SKM-1 (cell line): ENCODE measurements around the gene PLPP3.

Source experiments
- DNase-seq: peaks from one replicate; lab custom pipeline; 2025; ENCODE audit not compliant: unreplicated experiment; lab: John Stamatoyannopoulos, UW

The PLPP3 gene

DNA sequence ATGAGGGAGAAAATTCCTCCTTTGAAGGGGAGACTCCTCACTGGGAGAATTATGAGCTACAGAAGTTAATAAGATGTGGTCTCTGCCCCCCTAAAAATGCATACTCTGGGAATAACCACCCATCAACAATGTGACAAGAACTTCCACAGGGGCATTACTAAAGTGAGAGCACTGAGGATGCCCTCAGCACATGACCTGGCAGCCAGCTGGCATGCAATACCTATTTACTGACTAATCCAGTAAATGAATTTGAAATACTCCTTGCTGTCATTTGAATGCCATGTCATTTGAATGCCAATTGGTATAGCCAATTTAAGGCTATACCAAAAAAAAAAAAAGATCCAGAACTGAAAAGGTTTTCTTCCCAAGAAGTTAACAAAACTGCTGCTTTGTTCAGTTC is 30.8 kb downstream of the PLPP3 start:
- no peak for DNase-seq

GRCh38 chr1:56547977-56548376 is 31.4 kb downstream of the PLPP3 start:
- DNase-seq, result no peak

- no peak for DNase-seq
These were observed 31.9 kb downstream of the PLPP3 start for GRCh38 chr1:56547473-56547872.

DNA sequence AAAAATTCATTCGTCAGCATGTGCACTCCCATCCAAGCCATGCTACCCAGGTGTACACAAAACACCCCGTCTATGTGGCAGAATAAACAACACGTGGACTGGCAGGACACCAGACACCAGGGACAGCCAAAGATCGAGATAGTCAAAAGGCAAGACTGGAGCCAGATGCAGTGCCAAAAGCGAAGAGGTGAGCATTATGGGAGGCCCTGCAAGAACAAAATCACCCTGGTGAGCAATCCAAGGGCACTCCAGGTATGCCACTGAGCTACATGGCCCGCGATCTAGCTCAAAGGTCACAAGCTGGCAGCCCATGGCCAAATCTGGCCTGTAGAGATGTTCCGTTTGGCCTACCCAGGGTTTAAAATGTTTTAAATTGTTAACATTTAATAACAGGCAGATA is 33.7 kb downstream of the PLPP3 start:
- no peak for DNase-seq

GRCh38 chr1:56543783-56544612 is 35.4 kb downstream of the PLPP3 start:
- no peak for DNase-seq

DNA sequence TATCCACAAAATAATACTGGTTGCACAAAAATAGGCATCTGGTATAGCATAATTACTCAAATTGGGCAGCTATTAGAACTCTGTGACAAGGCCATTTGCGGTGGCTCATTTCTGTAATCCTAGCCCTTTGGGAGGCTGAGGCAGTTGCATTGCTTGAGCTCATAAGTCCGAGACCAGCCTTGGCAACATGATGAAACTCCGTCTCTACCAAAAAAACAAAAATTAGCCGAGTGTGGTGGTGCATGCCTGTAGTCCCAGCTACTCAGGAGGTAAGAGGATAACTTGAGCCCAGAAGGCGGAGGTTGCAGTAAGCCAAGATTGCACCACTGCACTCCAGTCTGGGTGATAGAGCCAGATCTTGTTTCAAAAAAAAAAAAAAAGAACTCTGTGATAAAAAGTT is 36.7 kb downstream of the PLPP3 start:
- no peak for DNase-seq

GRCh38 chr1:56541408-56541807 is 38.0 kb downstream of the PLPP3 start:
- no peak for DNase-seq

- no peak for DNase-seq
These were observed 38.9 kb downstream of the PLPP3 start for GRCh38 chr1:56540467-56540866.

DNA sequence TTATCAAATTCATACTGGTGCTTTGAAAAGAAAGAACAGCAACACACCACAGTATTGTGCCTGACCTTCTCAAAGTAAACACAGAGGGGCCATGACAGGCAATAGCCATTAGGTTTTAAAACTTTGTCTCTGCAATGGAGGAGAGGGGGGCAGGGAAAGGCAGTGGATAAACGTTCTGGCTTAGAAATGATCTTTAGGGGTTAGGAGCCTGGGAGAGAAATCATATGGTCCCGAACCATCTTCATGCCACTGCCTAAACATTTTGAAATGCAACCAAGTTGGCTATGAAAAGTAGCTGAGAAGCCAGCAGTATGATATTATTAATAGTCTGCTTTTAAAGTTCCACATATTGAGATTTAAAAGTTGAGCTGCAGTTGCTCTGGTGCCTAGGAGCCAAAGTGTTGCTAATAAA is 39.8 kb downstream of the PLPP3 start:
- no peak for DNase-seq

DNA sequence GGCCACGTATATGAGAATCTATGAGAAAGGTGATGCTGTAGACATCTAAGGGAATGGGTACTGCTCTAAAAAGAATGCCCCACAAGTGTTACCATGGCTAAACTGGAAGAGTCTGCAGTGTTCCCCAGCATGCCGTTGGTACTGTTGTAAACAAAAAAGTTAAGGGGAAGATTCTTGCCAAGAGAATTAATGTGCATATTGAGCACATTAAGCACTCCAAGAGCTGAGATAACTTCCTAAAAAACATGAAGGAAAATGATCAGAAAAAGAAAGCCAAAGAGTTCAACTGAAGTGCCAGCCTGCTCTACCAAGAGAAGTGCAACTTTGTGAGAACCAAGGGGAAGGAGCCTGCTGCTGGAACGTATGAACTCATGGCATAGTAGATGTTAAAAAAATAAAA is 40.8 kb downstream of the PLPP3 start:
- DNase-seq, result no peak

DNA sequence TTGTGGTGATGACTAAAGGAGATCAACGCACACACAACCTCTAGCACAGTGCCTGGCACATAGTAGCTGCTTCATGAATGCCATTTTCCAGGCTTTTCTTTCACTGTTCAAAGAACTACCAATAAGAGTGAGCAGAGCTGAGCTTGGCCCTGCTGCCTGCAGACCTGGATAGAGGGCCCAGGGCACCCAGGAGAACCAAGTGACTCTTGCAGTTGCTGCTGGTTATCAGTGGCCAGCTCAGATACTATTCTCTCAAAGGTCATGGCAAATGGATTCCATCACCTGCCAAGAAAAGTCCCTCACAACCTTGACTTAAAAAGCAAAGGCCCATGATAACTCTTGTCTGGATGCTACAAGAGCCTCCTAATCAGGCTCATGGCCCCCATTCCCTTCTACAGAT is 41.7 kb downstream of the PLPP3 start:
- DNase-seq, result no peak

DNA sequence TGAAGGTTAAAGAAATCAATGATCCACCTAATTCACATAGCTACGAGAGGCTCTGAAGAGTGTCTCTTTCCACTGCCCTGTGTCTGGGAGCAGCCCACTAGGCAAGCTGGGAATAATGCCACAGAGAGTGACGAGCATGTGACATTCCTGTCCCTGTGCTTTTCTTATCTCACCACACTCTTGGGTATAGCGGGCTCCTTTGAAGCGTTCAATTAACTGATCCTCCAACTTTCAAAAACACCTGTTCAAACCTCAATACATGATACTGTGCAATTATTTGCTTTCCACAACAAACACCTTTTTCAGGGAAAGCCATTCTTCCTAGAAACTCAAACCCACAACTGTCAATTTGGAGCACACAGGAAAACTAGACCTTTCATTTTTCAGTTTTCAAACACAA is 43.4 kb downstream of the PLPP3 start:
- no peak for DNase-seq

GRCh38 chr1:56535362-56535761 is 44.0 kb downstream of the PLPP3 start:
- no peak for DNase-seq

- DNase-seq, result no peak
These were observed 45.2 kb downstream of the PLPP3 start for GRCh38 chr1:56534130-56534651.

DNA sequence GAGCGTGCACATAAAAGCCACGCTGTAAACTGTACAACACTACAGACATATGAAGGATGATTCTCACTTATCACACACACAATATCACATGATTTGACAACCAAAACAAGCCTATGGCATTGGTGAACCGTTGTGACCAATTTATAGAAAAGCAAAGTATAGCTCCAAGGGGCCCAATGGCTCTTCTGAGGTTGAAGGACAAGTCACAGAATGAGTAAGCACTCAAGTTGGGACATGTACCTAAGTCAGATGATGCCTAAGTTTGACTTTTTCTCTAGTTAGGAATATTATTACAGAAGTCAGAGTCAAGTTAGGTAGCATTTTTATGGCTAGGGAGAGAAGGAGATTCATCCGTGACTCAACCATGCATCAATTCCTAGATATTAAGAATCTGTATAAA is 45.7 kb downstream of the PLPP3 start:
- no peak for DNase-seq

DNA sequence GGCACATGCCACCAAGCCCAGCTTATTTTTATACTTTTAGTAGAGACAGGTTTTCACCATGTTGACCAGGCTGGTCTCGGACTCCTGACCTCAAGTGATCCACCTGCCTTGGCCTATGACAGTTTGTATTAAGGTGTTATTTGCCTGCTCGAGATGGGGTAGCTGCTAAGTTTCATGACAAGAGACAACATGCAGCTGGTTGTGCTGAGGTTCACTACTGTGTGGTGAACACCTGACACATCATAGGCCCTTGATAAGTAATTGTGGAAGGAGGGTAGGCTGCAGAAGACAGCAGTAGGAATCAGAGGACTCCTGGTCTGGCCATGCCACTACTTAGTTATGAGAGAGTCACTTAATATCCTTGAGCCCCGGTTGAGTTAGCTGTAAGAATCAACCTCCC is 46.2 kb downstream of the PLPP3 start:
- DNase-seq, result no peak

- no peak for DNase-seq
These were observed 47.0 kb downstream of the PLPP3 start for GRCh38 chr1:56532350-56532683.

DNA sequence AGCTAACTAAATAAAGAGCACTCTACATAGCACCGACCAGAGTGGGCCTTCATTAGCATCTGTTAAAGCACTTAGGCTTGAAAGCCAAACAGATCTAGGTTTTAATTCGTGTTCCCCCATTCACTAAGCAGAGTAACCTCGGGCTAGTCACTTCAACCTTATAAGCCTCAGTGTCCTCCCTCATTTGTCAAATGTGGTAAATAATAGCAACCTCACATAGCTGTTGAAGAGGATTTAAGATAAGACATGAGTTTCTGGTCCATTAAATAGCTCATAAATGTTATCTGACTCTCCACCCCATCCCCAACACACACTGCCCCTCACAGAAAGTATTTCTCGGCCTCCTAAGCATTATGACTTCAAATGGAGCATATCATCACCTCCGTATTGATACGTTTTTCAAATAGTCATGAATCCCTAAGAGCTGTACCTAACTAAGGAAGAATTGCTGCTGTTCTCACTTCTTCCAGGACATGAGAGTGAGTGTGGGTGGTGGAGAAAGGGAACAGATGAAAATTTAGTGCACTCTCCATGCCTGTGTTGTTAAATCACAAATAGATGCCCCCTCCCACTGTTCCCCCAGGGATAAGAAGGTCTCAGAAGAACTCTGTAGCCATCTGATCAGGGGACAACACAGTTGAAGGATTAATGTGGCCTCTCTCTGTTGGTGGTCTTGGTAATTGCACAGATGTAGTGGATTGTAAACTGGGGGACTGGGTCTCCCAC is 47.6 kb downstream of the PLPP3 start:
- DNase-seq, result no peak

DNA sequence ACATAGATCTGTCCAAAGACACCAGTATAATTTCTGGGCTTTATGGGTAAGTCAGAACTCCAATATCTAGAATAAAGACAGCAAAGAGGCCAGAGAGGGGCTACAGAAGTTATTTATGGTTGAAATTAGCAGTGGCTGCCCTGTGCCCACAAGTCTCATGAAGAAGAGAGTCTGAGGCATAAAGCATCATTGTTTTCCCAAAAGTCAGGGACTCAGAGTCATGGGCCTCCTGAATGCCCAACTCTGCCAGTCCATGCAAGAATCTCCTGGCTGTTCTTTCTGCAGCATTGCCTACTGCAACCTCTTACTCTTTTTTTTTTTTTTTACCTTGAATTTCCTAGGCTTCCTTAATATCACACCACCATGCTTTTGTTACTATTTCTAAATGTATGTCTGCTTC is 49.6 kb downstream of the PLPP3 start:
- DNase-seq, result no peak

DNA sequence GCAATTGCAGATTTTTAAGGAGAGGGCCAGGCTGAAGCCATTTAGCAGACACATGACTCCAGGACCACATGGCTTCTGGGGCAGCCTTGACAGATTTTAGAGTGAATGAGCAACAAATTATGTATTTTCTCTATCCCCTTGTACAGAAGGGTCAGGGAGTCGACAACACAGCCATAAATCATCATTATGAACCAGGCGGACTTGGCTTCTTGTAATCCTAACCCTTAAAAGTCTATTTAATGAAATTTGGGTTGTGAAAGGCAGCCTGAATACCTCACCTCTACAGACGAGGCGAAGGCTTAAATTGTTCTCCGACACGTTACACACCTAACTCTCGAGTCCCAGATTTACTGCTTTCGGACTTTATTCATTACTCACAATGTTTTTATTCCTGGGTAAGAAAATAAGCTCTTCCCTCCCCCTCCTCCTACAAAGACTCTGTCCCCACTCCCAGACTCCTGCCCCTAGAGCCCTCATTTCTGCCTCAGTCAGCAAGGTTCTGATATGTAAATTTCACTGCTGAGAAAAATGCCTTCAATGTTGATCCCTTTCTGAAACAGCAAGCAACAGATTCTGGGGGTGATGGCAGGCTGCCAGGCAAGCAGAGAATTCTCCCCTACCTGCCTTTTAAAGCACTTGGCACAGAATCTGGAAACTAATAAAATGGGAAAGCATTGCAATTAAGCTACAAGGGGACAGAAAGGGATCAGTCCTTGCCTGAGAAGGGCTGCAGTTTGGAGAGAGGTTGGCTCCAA is 51.6 kb downstream of the PLPP3 start:
- no peak for DNase-seq

DNA sequence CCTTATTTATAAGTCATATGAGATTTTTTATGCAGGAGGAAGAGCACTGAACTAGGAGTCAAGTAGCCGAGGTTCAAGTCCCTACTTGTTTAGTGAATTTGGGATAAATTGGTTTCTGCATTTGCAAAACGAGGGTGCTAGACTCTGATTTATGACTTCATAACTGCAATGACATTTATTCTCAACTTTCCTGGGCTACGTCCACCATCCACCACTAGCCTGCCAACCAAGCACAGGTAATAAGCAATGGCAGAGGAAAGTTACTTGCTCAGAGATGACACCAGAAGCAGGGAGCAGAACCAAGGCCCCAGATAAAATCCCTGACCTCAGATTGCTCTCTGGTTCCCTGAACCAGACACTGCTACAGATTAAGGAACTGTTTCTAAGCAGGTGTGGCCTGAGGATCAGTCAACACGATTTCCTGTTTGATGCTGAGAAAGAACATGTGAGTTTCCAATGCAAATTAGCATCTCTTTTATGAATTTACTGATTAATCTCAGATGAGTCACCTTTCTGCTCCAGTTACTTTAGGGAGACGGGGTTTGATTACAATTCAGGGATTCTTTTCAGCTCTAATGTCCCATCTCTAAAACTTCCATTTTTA is 52.7 kb downstream of the PLPP3 start:
- no peak for DNase-seq
